H9 (cell line): Measurements from ENCODE around the gene ADAMTS8. TPM values are rescaled to one million over a fixed set of nuclear protein-coding genes. Genes with fewer than 3 reads are reported as not detected.

Source experiments
- DNase-seq: peaks from one replicate; pipeline ENCODE4 v3.0.0-alpha.2; 2017
- H2AFZ ChIP-seq: one replicate; pipeline ENCODE4 v1.6.1; 2013; ENCODE audit warnings: mild to moderate bottlenecking, low read length, control low read depth, moderate library complexity
- H2AK5ac ChIP-seq: 2 replicates; pipeline ENCODE4 v1.6.1; 2013; ENCODE audit warnings: low read length, control low read depth, mixed read lengths; ENCODE audit not compliant: insufficient read length
- H2BK120ac ChIP-seq: one replicate; pipeline ENCODE4 v1.6.1; 2013; ENCODE audit warnings: low read depth, mild to moderate bottlenecking, low read length, control low read depth, inconsistent platforms; ENCODE audit not compliant: poor library complexity, severe bottlenecking
- H2BK12ac ChIP-seq: 2 replicates; pipeline ENCODE4 v1.6.1; 2013; ENCODE audit warnings: low read length, control low read depth, mixed read lengths, low read depth; ENCODE audit not compliant: insufficient read length
- H2BK15ac ChIP-seq: 2 replicates; pipeline ENCODE4 v1.6.1; 2013; ENCODE audit warnings: low read depth, low read length, control low read depth
- H2BK20ac ChIP-seq: one replicate; pipeline ENCODE4 v1.6.1; 2013; ENCODE audit warnings: low read depth, mild to moderate bottlenecking, low read length, control low read depth, inconsistent platforms; ENCODE audit not compliant: poor library complexity, severe bottlenecking
- H2BK5ac ChIP-seq: 2 replicates; pipeline ENCODE4 v1.6.1; 2013; ENCODE audit warnings: low read length, control low read depth, mixed read lengths; ENCODE audit not compliant: insufficient read length
- H3K14ac ChIP-seq: 2 replicates; pipeline ENCODE4 v1.6.1; 2013; ENCODE audit warnings: low read length, control low read depth; ENCODE audit not compliant: insufficient read depth
- H3K18ac ChIP-seq: 2 replicates; pipeline ENCODE4 v1.6.1; 2013; ENCODE audit warnings: low read depth, mild to moderate bottlenecking, mixed read lengths, low read length, control low read depth; ENCODE audit not compliant: insufficient read length
- H3K23ac ChIP-seq: 2 replicates; pipeline ENCODE4 v1.6.1; 2013; ENCODE audit warnings: low read length, control low read depth, mixed read lengths, low read depth; ENCODE audit not compliant: insufficient read length
- H3K23me2 ChIP-seq: 2 replicates; pipeline ENCODE4 v1.6.1; 2013; ENCODE audit warnings: low read depth, mild to moderate bottlenecking, mixed read lengths, low read length, control low read depth; ENCODE audit not compliant: insufficient read length, poor library complexity, severe bottlenecking
- H3K27ac ChIP-seq: 2 replicates; pipeline ENCODE4 v1.5.1; 2013; ENCODE audit warnings: low read length, control low read depth, mixed read lengths, low read depth; ENCODE audit not compliant: insufficient read length
- H3K27me3 ChIP-seq: 2 replicates; pipeline ENCODE4 v1.6.1; 2013; ENCODE audit warnings: low read length, control low read depth, inconsistent platforms; ENCODE audit not compliant: insufficient read depth
- H3K4ac ChIP-seq: 2 replicates; pipeline ENCODE4 v1.6.1; 2013; ENCODE audit warnings: low read depth, mild to moderate bottlenecking, control low read depth, inconsistent platforms, low read length, moderate library complexity
- H3K4me1 ChIP-seq: 2 replicates; pipeline ENCODE4 v1.6.1; 2013; ENCODE audit warnings: low read length, control low read depth, inconsistent platforms; ENCODE audit not compliant: insufficient read depth
- H3K4me2 ChIP-seq: 2 replicates; pipeline ENCODE4 v1.6.1; 2013; ENCODE audit warnings: low read length, control low read depth, mixed read lengths; ENCODE audit not compliant: insufficient read length, insufficient read depth
- H3K56ac ChIP-seq: 2 replicates; pipeline ENCODE4 v1.6.1; 2013; ENCODE audit warnings: low read depth, mild to moderate bottlenecking, mixed read lengths, low read length, control low read depth; ENCODE audit not compliant: insufficient read length
- H3K79me1 ChIP-seq: 2 replicates; pipeline ENCODE4 v1.6.1; 2013; ENCODE audit warnings: low read depth, mild to moderate bottlenecking, moderate library complexity, low read length, control low read depth, inconsistent platforms; ENCODE audit not compliant: insufficient read depth, poor library complexity, severe bottlenecking
- H3K79me2 ChIP-seq: 2 replicates; pipeline ENCODE4 v1.6.1; 2013; ENCODE audit warnings: low read length, control low read depth, inconsistent platforms; ENCODE audit not compliant: insufficient read depth
- H3K9ac ChIP-seq: 2 replicates; pipeline ENCODE4 v1.6.1; 2013; ENCODE audit warnings: low read length, control low read depth, mixed read lengths; ENCODE audit not compliant: insufficient read length; ENCODE audit errors: extremely low read depth
- H3K9me3 ChIP-seq: one replicate; pipeline ENCODE4 v1.6.1; 2013; ENCODE audit warnings: low read depth, low read length, inconsistent platforms; ENCODE audit not compliant: control insufficient read depth
- H3T11ph ChIP-seq: one replicate; pipeline ENCODE4 v1.6.1; 2013; ENCODE audit warnings: mild to moderate bottlenecking, low read length, control low read depth, inconsistent platforms
- H4K20me1 ChIP-seq: one replicate; pipeline ENCODE4 v1.6.1; 2013; ENCODE audit not compliant: control insufficient read depth, insufficient read length, insufficient read depth
- H4K5ac ChIP-seq: 2 replicates; pipeline ENCODE4 v1.6.1; 2013; ENCODE audit warnings: low read depth, mild to moderate bottlenecking, mixed read lengths, low read length, control low read depth; ENCODE audit not compliant: insufficient read length
- H4K8ac ChIP-seq: replicated peaks from 2 replicates; pipeline ENCODE4 v1.6.1; 2013; ENCODE audit warnings: low read length, control low read depth, mixed read lengths, low read depth; ENCODE audit not compliant: insufficient read length
- H4K91ac ChIP-seq: 2 replicates; pipeline ENCODE4 v1.6.1; 2013; ENCODE audit warnings: low read depth, mild to moderate bottlenecking, moderate library complexity, mixed read lengths, low read length, control low read depth; ENCODE audit not compliant: insufficient read length
- H3K27ac Mint-ChIP-seq, 3 experiments: 2 replicates in 2 of 3; 3 replicates in 1 of 3; pipeline ENCODE4 v1.8.0; 2020 to 2021; ENCODE audit warnings: mixed read lengths in 3 of 3, mild to moderate bottlenecking in 1 of 3, moderate library complexity in 1 of 3
- H3K27me3 Mint-ChIP-seq: 2 replicates; pipeline ENCODE4 v1.8.0; 2021; ENCODE audit warnings: low read depth, mild to moderate bottlenecking, moderate library complexity, mixed read lengths
- H3K36me3 Mint-ChIP-seq, 3 experiments: 2 replicates in 2 of 3; 3 replicates in 1 of 3; pipeline ENCODE4 v1.8.0; 2020 to 2021; ENCODE audit warnings: low read depth in 3 of 3, mixed read lengths in 3 of 3; ENCODE audit not compliant: insufficient read depth in 1 of 3
- H3K4me1 Mint-ChIP-seq, 2 experiments: 2 replicates each; pipeline ENCODE4 v1.8.0; 2020; ENCODE audit warnings: mixed read lengths in 2 of 2
- H3K4me3 Mint-ChIP-seq, 2 experiments: 2 replicates in 1 of 2; 3 replicates in 1 of 2; pipeline ENCODE4 v1.8.0; 2020 to 2021; ENCODE audit warnings: mild to moderate bottlenecking in 2 of 2, mixed read lengths in 2 of 2, moderate library complexity in 1 of 2
- H3K9me3 Mint-ChIP-seq, 2 experiments: 2 replicates in 1 of 2; 3 replicates in 1 of 2; pipeline ENCODE4 v1.8.0; 2020; ENCODE audit warnings: mild to moderate bottlenecking in 2 of 2, mixed read lengths in 2 of 2, moderate library complexity in 1 of 2
- WGBS: extraction: QIAGEN DNeasy Blood & Tissue Kit; methylation state at CpG from one replicate; pipeline ENCODE4 v1.1.7; 2013; ENCODE audit warnings: missing lambda C conversion rate, low lambda C conversion rate, mixed read lengths; ENCODE audit not compliant: insufficient read length; ENCODE audit errors: extremely low coverage; 5-methylcytosine and 5-hydroxymethylcytosine counted together
- total RNA-seq: library from RNA; stranded (reverse); gene quantifications from 2 replicates; pipeline ENCODE4 v1.2.1, GENCODE V29; 2021
- TF ChIP-seq, protein P1 (sequence below): fragments of 200-600 bp; sonication (generic); conservative IDR thresholded peaks from 3 replicates; pipeline ENCODE4 v1.8.0; 2021; ENCODE audit warnings: antibody characterized with exemption, mild to moderate bottlenecking

Gene ADAMTS8
- total RNA-seq, 1 experiment from 2014 or later, result 5.0 TPM

DNA sequence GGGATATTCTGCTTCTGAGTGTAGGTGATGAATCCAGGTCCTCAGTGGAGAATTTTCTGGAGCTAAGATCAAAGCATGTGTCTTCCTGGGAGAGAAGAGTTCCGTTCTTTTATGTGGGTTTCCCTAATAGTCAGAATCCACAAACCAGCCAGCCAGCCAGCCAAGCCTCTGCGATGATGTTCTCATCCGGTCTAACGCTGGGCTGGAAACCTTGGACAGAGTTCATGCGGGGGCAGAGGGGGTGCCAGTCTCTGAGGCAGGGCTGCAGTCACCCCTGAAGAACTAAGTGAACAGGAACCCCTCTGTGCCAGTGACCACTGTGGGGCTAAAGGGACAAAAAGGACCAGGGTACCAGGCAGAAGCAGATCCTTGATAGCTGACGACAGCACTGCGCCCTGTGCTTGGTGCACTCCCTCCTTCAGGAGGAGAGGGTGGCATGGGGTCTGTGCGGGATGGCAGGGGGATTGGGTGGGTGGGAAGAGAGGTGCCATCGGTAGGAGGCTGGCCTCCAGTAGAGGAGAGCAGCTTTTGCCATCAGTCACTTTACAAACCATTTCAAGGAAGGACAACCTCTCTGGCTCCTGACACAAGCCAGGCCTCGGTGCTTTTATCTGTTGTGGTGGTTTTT is 47.1 kb upstream of the ADAMTS8 start:
- Histone ChIP-seq H4K20me1 (no peaks in the 10 kb centered on the region), H3T11ph (no peak overlapping the region), H3K4me1 (no peaks in the 10 kb centered on the region; the same call in 1 of the 2 replicates), H2BK15ac (no peak overlapping the region), H3K23me2 (no peaks in the 10 kb centered on the region), H2AK5ac (no peak overlapping the region), H3K79me2 (no peaks in the 10 kb centered on the region), H2BK20ac (no peak overlapping the region), H3K9me3 (no peaks in the 10 kb centered on the region), H4K8ac (no peak overlapping the region), H3K18ac (no peak overlapping the region), H3K4me2 (no peak overlapping the region), H3K9ac (no peak overlapping the region), H2BK12ac (no peak overlapping the region), H3K79me1 (no peaks in the 10 kb centered on the region), H4K91ac (no peak overlapping the region), H3K23ac (no peak overlapping the region), H3K14ac (no peak overlapping the region), H3K56ac (no peak overlapping the region), H4K5ac (no peak overlapping the region), H2BK5ac (no peak overlapping the region), H3K27ac (no peak overlapping the region), H3K27me3 (no peaks in the 10 kb centered on the region), H2AFZ (no peak overlapping the region), H3K4ac (no peak overlapping the region), H2BK120ac (no peak overlapping the region)
- Mint-ChIP-seq H3K27ac (peak overlapping the region in 1 of 3 experiments; percentile 63; a peak in 1 of 7 replicates), H3K4me1 (peaks cover 3 to 4% of the 10 kb centered on the region in 2 experiments; a peak in 2 of 4 replicates), H3K36me3 (no peaks in the 10 kb centered on the region), H3K27me3 (no peaks in the 10 kb centered on the region; the same call in 1 of the 2 replicates), H3K4me3 (no peak overlapping the region), H3K9me3 (no peaks in the 10 kb centered on the region)
- WGBS, result no CpG with 5 or more reads among the region's 10 CpGs
- DNase-seq, result no peak
- TF ChIP-seq, protein P1, sequence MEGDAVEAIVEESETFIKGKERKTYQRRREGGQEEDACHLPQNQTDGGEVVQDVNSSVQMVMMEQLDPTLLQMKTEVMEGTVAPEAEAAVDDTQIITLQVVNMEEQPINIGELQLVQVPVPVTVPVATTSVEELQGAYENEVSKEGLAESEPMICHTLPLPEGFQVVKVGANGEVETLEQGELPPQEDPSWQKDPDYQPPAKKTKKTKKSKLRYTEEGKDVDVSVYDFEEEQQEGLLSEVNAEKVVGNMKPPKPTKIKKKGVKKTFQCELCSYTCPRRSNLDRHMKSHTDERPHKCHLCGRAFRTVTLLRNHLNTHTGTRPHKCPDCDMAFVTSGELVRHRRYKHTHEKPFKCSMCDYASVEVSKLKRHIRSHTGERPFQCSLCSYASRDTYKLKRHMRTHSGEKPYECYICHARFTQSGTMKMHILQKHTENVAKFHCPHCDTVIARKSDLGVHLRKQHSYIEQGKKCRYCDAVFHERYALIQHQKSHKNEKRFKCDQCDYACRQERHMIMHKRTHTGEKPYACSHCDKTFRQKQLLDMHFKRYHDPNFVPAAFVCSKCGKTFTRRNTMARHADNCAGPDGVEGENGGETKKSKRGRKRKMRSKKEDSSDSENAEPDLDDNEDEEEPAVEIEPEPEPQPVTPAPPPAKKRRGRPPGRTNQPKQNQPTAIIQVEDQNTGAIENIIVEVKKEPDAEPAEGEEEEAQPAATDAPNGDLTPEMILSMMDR, result no peak
